OCI-LY1 (cell line): ENCODE measurements around the gene NOS3.

ENCODE experiments used
- H2AFZ ChIP-seq: fragments of 200-600 bp; sonication (generic), shearing (Covaris generic); 2 replicates; pipeline ENCODE4 v1.6.0; 2014; ENCODE audit warnings: antibody characterized with exemption, mild to moderate bottlenecking, low read length
- H3F3A ChIP-seq: fragments of 200-600 bp; sonication (generic), shearing (Covaris generic); 2 replicates; pipeline ENCODE4 v1.6.0; 2014; ENCODE audit warnings: mild to moderate bottlenecking, antibody characterized with exemption, low read length, moderate library complexity; ENCODE audit not compliant: insufficient read depth
- H3K27ac ChIP-seq: fragments of 200-600 bp; sonication (generic); 2 replicates; pipeline ENCODE4 v1.5.1; 2014; ENCODE audit warnings: low read length, mixed run types, mild to moderate bottlenecking, low read depth; ENCODE audit not compliant: poor library complexity, severe bottlenecking
- H3K27me3 ChIP-seq: fragments of 200-600 bp; sonication (generic); 2 replicates; pipeline ENCODE4 v1.6.0; 2014; ENCODE audit warnings: antibody characterized with exemption, mild to moderate bottlenecking, low read length, moderate library complexity; ENCODE audit not compliant: insufficient read depth
- H3K36me3 ChIP-seq: fragments of 200-600 bp; sonication (generic); 2 replicates; pipeline ENCODE4 v1.6.1; 2014; ENCODE audit warnings: mild to moderate bottlenecking, antibody characterized with exemption, low read length, moderate library complexity, mixed read lengths; ENCODE audit not compliant: insufficient read depth
- H3K4me1 ChIP-seq: fragments of 200-600 bp; sonication (generic); 2 replicates; pipeline ENCODE4 v1.5.1; 2014; ENCODE audit warnings: mild to moderate bottlenecking, low read length, moderate library complexity; ENCODE audit not compliant: insufficient read depth, severe bottlenecking
- H3K4me2 ChIP-seq: fragments of 200-600 bp; sonication (generic), shearing (Covaris generic); 2 replicates; pipeline ENCODE4 v1.6.1; 2014; ENCODE audit warnings: low read length
- H3K4me3 ChIP-seq: fragments of 200-600 bp; sonication (generic); 2 replicates; pipeline ENCODE4 v1.5.1; 2014; ENCODE audit warnings: low read length, low read depth, mild to moderate bottlenecking, mixed read lengths; ENCODE audit not compliant: poor library complexity, severe bottlenecking
- H3K79me2 ChIP-seq: fragments of 200-600 bp; shearing (Covaris generic); 2 replicates; pipeline ENCODE4 v1.6.1; 2016; ENCODE audit warnings: mixed run types, low read length, mixed read lengths; ENCODE audit not compliant: insufficient read depth
- H3K9ac ChIP-seq: fragments of 200-600 bp; sonication (generic), shearing (Covaris generic); 2 replicates; pipeline ENCODE4 v1.6.1; 2014; ENCODE audit warnings: mild to moderate bottlenecking, low read length, mixed read lengths
- H3K9me2 ChIP-seq: fragments of 200-600 bp; sonication (generic), shearing (Covaris generic); 2 replicates; pipeline ENCODE4 v1.6.1; 2014; ENCODE audit warnings: low read depth, mild to moderate bottlenecking, low read length, mixed read lengths
- H3K9me3 ChIP-seq: fragments of 200-600 bp; shearing (Covaris generic); 2 replicates; pipeline ENCODE4 v1.6.1; 2014; ENCODE audit warnings: low read length, mixed read lengths
- H4K20me1 ChIP-seq: fragments of 200-600 bp; sonication (generic), shearing (Covaris generic); 2 replicates; pipeline ENCODE4 v1.6.0; 2016; ENCODE audit warnings: mild to moderate bottlenecking, low read length; ENCODE audit not compliant: insufficient read depth
- CTCF ChIP-seq: fragments of 200-600 bp; sonication (generic), shearing (Covaris generic); IDR thresholded peaks from 2 replicates; pipeline ENCODE4 v1.5.1; 2017; ENCODE audit warnings: mild to moderate bottlenecking, antibody characterized with exemption, low read length, moderate library complexity, mixed read lengths
- EZH2 ChIP-seq: fragments of 200-600 bp; sonication (generic), shearing (Covaris generic); IDR thresholded peaks from 2 replicates; pipeline ENCODE4 v1.8.0; 2017; ENCODE audit warnings: borderline replicate concordance, mixed run types, mild to moderate bottlenecking, antibody characterized with exemption, low read length, moderate library complexity, mixed read lengths

NOS3 gene

GRCh38 chr7:150994141-150994837 lies 3.5 kb downstream of the NOS3 start:
- Histone ChIP-seq H3K36me3 (no peaks in the 10 kb centered on the region; the same call in 1 of the 2 replicates), H3K9ac (no peak overlapping the region), H3K27me3 (peaks cover 21% of the 10 kb centered on the region; the same call in 1 of the 2 replicates), H3K79me2 (no peaks in the 10 kb centered on the region), H3K27ac (no peak overlapping the region), H3K4me3 (no peak overlapping the region), H3K9me3 (peaks cover 4% of the 10 kb centered on the region; the same call in 1 of the 2 replicates), H4K20me1 (no peaks in the 10 kb centered on the region), H3K4me1 (peaks cover 5% of the 10 kb centered on the region), H2AFZ (no peak overlapping the region), H3K4me2 (no peak overlapping the region), H3K9me2 (no peaks in the 10 kb centered on the region), H3F3A (no peaks in the 10 kb centered on the region)
- no peak for TF ChIP-seq CTCF
- TF ChIP-seq EZH2, result no peak

DNA sequence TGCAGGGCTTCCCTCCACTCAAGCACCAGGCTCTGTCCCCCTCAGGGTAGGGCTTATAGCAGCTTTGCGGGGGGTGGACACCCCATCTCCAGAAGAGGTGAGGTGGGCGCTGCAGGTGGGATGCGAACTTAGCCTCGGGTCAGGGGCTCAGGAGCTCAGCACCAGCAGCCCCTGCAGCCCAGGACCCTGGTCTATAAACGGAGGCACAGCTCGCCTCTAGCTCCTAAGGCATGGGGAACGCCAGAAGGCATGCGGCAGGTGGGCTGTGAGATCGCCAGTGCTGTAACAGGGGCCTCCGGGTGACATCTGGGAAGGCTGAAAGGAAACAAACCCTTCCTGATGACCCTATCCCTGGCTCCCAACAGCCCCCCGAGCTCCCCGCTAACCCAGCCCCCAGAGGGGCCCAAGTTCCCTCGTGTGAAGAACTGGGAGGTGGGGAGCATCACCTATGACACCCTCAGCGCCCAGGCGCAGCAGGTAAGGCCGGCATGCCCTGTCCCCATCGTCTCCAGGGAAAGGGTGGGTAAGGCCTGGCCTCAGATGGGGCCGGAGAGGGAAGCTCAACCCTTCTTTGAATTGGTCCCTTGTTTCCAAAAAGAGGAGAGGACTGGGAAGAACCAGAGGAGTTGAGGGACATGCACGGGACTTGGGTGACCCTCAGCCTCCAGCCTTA lies 4.2 kb downstream of the NOS3 start:
- Histone ChIP-seq H2AFZ (no peak overlapping the region), H3K27ac (no peak overlapping the region), H3K9ac (no peak overlapping the region), H3F3A (no peaks in the 10 kb centered on the region), H3K79me2 (no peaks in the 10 kb centered on the region), H3K4me1 (peaks cover 5% of the 10 kb centered on the region), H3K9me2 (no peaks in the 10 kb centered on the region), H4K20me1 (no peaks in the 10 kb centered on the region), H3K9me3 (peaks cover 3% of the 10 kb centered on the region; the same call in 1 of the 2 replicates), H3K27me3 (peaks cover 16% of the 10 kb centered on the region; the same call in 1 of the 2 replicates), H3K4me3 (no peak overlapping the region), H3K4me2 (no peak overlapping the region), H3K36me3 (no peaks in the 10 kb centered on the region; the same call in 1 of the 2 replicates)
- no peak for TF ChIP-seq EZH2

DNA sequence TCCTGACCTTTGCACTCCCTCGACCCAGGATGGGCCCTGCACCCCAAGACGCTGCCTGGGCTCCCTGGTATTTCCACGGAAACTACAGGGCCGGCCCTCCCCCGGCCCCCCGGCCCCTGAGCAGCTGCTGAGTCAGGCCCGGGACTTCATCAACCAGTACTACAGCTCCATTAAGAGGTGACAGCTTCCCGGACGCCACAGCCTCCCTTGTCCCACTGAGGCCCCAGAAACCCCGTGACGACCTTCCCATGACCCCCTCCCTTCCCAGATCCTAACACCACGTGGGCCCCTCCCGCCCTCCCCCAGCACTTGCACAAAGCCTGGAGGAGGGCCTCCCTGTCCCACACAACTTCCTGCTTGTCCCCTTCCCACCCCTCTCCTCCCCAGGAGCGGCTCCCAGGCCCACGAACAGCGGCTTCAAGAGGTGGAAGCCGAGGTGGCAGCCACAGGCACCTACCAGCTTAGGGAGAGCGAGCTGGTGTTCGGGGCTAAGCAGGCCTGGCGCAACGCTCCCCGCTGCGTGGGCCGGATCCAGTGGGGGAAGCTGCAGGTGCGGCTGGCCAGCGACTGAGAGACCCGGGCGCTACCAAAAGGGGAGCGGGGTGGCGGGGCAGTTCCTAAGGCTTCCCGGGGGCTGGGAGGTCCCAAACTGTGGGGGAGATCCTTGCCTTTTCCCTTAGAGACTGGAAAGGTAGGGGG lies 5.7 kb downstream of the NOS3 start:
- no peak overlapping the region for H3K4me2 ChIP-seq
- H3K4me3 ChIP-seq, result no peak overlapping the region
- no peaks in the 10 kb centered on the region for H3K9me3 ChIP-seq
- no peaks in the 10 kb centered on the region for H3F3A ChIP-seq
- H3K27me3 ChIP-seq, result peaks cover under 1% of the 10 kb centered on the region; the same call in 1 of the 2 replicates
- H3K9me2 ChIP-seq, result no peaks in the 10 kb centered on the region
- H3K4me1 ChIP-seq, result peaks cover 5% of the 10 kb centered on the region
- no peaks in the 10 kb centered on the region for H3K79me2 ChIP-seq
- H3K27ac ChIP-seq, result no peak overlapping the region
- no peak for TF ChIP-seq EZH2
- TF ChIP-seq CTCF, result no peak
- H4K20me1 ChIP-seq, result no peaks in the 10 kb centered on the region
- no peak overlapping the region for H2AFZ ChIP-seq
- no peaks in the 10 kb centered on the region for H3K36me3 ChIP-seq
- no peak overlapping the region for H3K9ac ChIP-seq
